SK-N-SH (cell line): ENCODE measurements around the gene WASHC3. TPM values are rescaled to one million over a fixed set of nuclear protein-coding genes. Genes with fewer than 3 reads are reported as not detected.

Experiments used
- CTCF ChIA-PET: fragments of 300-600, 350-600 bp; formaldehyde crosslinking; extraction: SDS; loops from one replicate; lab custom pipeline; 2021; lab: Yijun Ruan, JAX
- POLR2A ChIA-PET: fragments of 350-600 bp; sonication (Branson Sonifier 250); formaldehyde crosslinking; extraction: SDS; loops from one replicate; lab custom pipeline; 2020; ENCODE audit warnings: antibody characterized with exemption, inconsistent platforms; lab: Yijun Ruan, JAX
- DNase-seq: peaks from one replicate; pipeline ENCODE4 v3.0.0; 2012
- H2AFZ ChIP-seq: fragments of 200-600 bp; sonication (generic); 2 replicates; pipeline ENCODE4 v1.8.1; 2016; ENCODE audit warnings: antibody characterized with exemption, mild to moderate bottlenecking, low read depth
- H3F3A ChIP-seq: fragments of 200-600 bp; sonication (generic); replicated peaks from 2 replicates; pipeline ENCODE3; 2016; ENCODE audit warnings: antibody characterized with exemption, mild to moderate bottlenecking; ENCODE audit not compliant: insufficient read depth
- H3K27ac ChIP-seq, 2 experiments: fragments of 200-500 bp in 1 of 2; fragments of 200-600 bp in 1 of 2; sonication (Bioruptor generic) in 1 of 2; sonication (generic), shearing (Covaris generic) in 1 of 2; 2 replicates each; pipeline versions ENCODE4 v1.5.1 to v1.6.1; 2014 to 2016; ENCODE audit warnings: low read depth in 2 of 2, inconsistent platforms in 1 of 2, low read length in 1 of 2, mild to moderate bottlenecking in 1 of 2, mixed read lengths in 1 of 2
- H3K27me3 ChIP-seq: fragments of 200-600 bp; sonication (generic), shearing (Covaris generic); 2 replicates; pipeline ENCODE4 v1.6.1; 2016; ENCODE audit warnings: mixed run types; ENCODE audit not compliant: insufficient read depth
- H3K36me3 ChIP-seq, 2 experiments: fragments of 200-500 bp in 1 of 2; fragments of 200-600 bp in 1 of 2; sonication (Bioruptor generic) in 1 of 2; sonication (generic) in 1 of 2; replicated peaks in 1 of 2; 2 replicates each; pipeline versions ENCODE3 to v1.5.1; 2014 to 2016; ENCODE audit warnings: low read length in 1 of 2, mild to moderate bottlenecking in 1 of 2; ENCODE audit not compliant: insufficient read depth in 2 of 2, control insufficient read depth in 1 of 2
- H3K4me1 ChIP-seq, 2 experiments: fragments of 200-500 bp in 1 of 2; fragments of 200-600 bp in 1 of 2; sonication (Bioruptor generic) in 1 of 2; sonication (generic), shearing (Covaris generic) in 1 of 2; 2 replicates each; pipeline versions ENCODE4 v1.5.1 to v1.6.1; 2014 to 2016; ENCODE audit warnings: low read depth in 1 of 2, low read length in 1 of 2, mixed run types in 1 of 2; ENCODE audit not compliant: insufficient read depth in 2 of 2, control insufficient read depth in 1 of 2
- H3K4me2 ChIP-seq: fragments of 200-600 bp; sonication (generic), shearing (Covaris generic); 2 replicates; pipeline ENCODE4 v1.6.1; 2017; ENCODE audit warnings: mixed run types
- H3K4me3 ChIP-seq, 2 experiments: fragments of 200-500 bp in 1 of 2; fragments of 200-600 bp in 1 of 2; sonication (Bioruptor generic) in 1 of 2; sonication (generic), shearing (Covaris generic) in 1 of 2; 2 replicates each; pipeline versions ENCODE4 v1.5.1 to v1.8.1; 2014 to 2016; ENCODE audit warnings: low read depth in 2 of 2, inconsistent platforms in 1 of 2, low read length in 1 of 2, mild to moderate bottlenecking in 1 of 2, mixed read lengths in 1 of 2, moderate library complexity in 1 of 2
- H3K79me2 ChIP-seq: fragments of 200-600 bp; sonication (generic); 2 replicates; pipeline ENCODE4 v1.8.1; 2017; ENCODE audit warnings: mild to moderate bottlenecking; ENCODE audit not compliant: insufficient read depth
- H3K9ac ChIP-seq: fragments of 200-600 bp; sonication (generic); 2 replicates; pipeline ENCODE4 v1.6.1; 2017; ENCODE audit warnings: mixed run types
- H3K9me2 ChIP-seq: fragments of 200-600 bp; sonication (generic); 2 replicates; pipeline ENCODE4 v1.6.1; 2017; ENCODE audit warnings: mixed run types
- H3K9me3 ChIP-seq: fragments of 200-600 bp; sonication (generic); 2 replicates; pipeline ENCODE4 v1.6.1; 2017; ENCODE audit warnings: mixed run types, mild to moderate bottlenecking, moderate library complexity
- H4K20me1 ChIP-seq: fragments of 200-600 bp; sonication (generic); 2 replicates; pipeline ENCODE4 v1.6.1; 2017; ENCODE audit warnings: mild to moderate bottlenecking, mixed run types; ENCODE audit not compliant: insufficient read depth
- CHD2 ChIP-seq: fragments of 150-350 bp; IDR thresholded peaks from 2 replicates; pipeline ENCODE4 v1.6.1; 2018; ENCODE audit warnings: low read length; ENCODE audit not compliant: partially characterized antibody
- CTCF ChIP-seq: fragments of 200-600 bp; sonication (generic); IDR thresholded peaks from 2 replicates; pipeline ENCODE4 v1.6.1; 2017; ENCODE audit warnings: antibody characterized with exemption, mild to moderate bottlenecking, moderate library complexity
- EP300 ChIP-seq, 2 experiments: IDR thresholded peaks; 2 replicates each; pipeline versions ENCODE4 v1.4.0 to v1.6.1; 2012; ENCODE audit warnings: borderline replicate concordance in 1 of 2, low read depth in 1 of 2, low read length in 1 of 2
- FOXM1 ChIP-seq: IDR thresholded peaks from 2 replicates; pipeline ENCODE4 v1.4.0; 2012; ENCODE audit warnings: low read depth, mild to moderate bottlenecking
- GATA2 ChIP-seq: sonication (generic); formaldehyde crosslinking; IDR thresholded peaks from 2 replicates; pipeline ENCODE4 v1.5.0; 2020; ENCODE audit warnings: mild to moderate bottlenecking, missing genetic modification reagents
- NFIC ChIP-seq: IDR thresholded peaks from 2 replicates; pipeline ENCODE4 v1.4.0; 2012; ENCODE audit warnings: borderline replicate concordance
- PBX3 ChIP-seq: IDR thresholded peaks from 2 replicates; pipeline ENCODE4; 2012
- RAD21 ChIP-seq: IDR thresholded peaks from 2 replicates; pipeline ENCODE4 v1.6.1; 2012; ENCODE audit warnings: mild to moderate bottlenecking, low read length
- RCOR1 ChIP-seq: fragments of 150-350 bp; IDR thresholded peaks from 2 replicates; pipeline ENCODE4 v1.6.1; 2017; ENCODE audit warnings: antibody characterized with exemption, low read length
- RFX5 ChIP-seq: IDR thresholded peaks from 2 replicates; pipeline ENCODE4 v1.6.1; 2012; ENCODE audit warnings: mild to moderate bottlenecking, improper control_type of control experiment, low read length
- SMC3 ChIP-seq: IDR thresholded peaks from 2 replicates; pipeline ENCODE4 v1.6.1; 2012; ENCODE audit warnings: low read depth, low read length, improper control_type of control experiment
- TAF1 ChIP-seq: IDR thresholded peaks from 2 replicates; pipeline ENCODE4 v1.6.1; 2012; ENCODE audit warnings: low read depth, mild to moderate bottlenecking, low read length, moderate library complexity, borderline replicate concordance
- TCF12 ChIP-seq: IDR thresholded peaks from 2 replicates; pipeline ENCODE4 v1.4.0; 2012
- TEAD4 ChIP-seq: IDR thresholded peaks from 2 replicates; pipeline ENCODE4 v1.4.0; 2012; ENCODE audit warnings: mild to moderate bottlenecking, borderline replicate concordance; ENCODE audit not compliant: insufficient read depth
- USF1 ChIP-seq: IDR thresholded peaks from 2 replicates; pipeline ENCODE4 v1.4.0; 2012; ENCODE audit warnings: low read depth, borderline replicate concordance
- YY1 ChIP-seq: IDR thresholded peaks from 2 replicates; pipeline ENCODE4 v1.4.0; 2012; ENCODE audit warnings: low read depth, mild to moderate bottlenecking
- WGBS: methylation state at CpG from one replicate; pipeline ENCODE4 v1.1.6; 2017; ENCODE audit warnings: low lambda C conversion rate; 5-methylcytosine and 5-hydroxymethylcytosine counted together
- polyA plus RNA-seq, 3 experiments: library from polyadenylated mRNA; depleted of rRNA; stranded (reverse); fragments of >200 nt; gene quantifications; 2 replicates each; pipeline ENCODE4 v1.2.3, GENCODE V29; 2012
- TF ChIP-seq, protein P1 (sequence below): IDR thresholded peaks from 2 replicates; pipeline ENCODE4 v1.4.0; 2012; ENCODE audit warnings: low read depth, borderline replicate concordance
- TF ChIP-seq, protein P2 (sequence below): fragments of 150-350 bp; IDR thresholded peaks from 2 replicates; pipeline ENCODE4 v1.6.1; 2016; ENCODE audit warnings: mild to moderate bottlenecking, low read depth, low read length
- TF ChIP-seq, protein P3 (sequence below): IDR thresholded peaks from 2 replicates; pipeline ENCODE4 v1.4.0; 2012; ENCODE audit warnings: low read depth

WASHC3 gene
- polyA plus RNA-seq, 1 of the 3 experiments (the other 2 are of a cell fraction) = 28.5 TPM

GRCh38 chr12:102053062-102053349 is 8.8 kb downstream of the WASHC3 start:
- Histone ChIP-seq H3K9me3 (no peaks in the 10 kb centered on the region), H4K20me1 (no peaks in the 10 kb centered on the region), H3K4me2 (no peak overlapping the region), H3K79me2 (no peaks in the 10 kb centered on the region), H3K9me2 (no peaks in the 10 kb centered on the region), H3K4me3 (no peak overlapping the region), H3K27ac (no peak overlapping the region), H3F3A (no peaks in the 10 kb centered on the region), H2AFZ (no peak overlapping the region), H3K36me3 (peaks cover 46 to 50% of the 10 kb centered on the region in 2 experiments), H3K27me3 (no peaks in the 10 kb centered on the region), H3K4me1 (no peaks in the 10 kb centered on the region; a peak in 1 of 4 replicates), H3K9ac (no peak overlapping the region)
- TF ChIP-seq TEAD4 = no peak
- TF ChIP-seq, protein P1, sequence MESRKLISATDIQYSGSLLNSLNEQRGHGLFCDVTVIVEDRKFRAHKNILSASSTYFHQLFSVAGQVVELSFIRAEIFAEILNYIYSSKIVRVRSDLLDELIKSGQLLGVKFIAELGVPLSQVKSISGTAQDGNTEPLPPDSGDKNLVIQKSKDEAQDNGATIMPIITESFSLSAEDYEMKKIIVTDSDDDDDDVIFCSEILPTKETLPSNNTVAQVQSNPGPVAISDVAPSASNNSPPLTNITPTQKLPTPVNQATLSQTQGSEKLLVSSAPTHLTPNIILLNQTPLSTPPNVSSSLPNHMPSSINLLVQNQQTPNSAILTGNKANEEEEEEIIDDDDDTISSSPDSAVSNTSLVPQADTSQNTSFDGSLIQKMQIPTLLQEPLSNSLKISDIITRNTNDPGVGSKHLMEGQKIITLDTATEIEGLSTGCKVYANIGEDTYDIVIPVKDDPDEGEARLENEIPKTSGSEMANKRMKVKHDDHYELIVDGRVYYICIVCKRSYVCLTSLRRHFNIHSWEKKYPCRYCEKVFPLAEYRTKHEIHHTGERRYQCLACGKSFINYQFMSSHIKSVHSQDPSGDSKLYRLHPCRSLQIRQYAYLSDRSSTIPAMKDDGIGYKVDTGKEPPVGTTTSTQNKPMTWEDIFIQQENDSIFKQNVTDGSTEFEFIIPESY = no peak
- TF ChIP-seq TCF12 = no peak
- TF ChIP-seq TAF1 = no peak
- POLR2A ChIA-PET = no interaction called here
- DNase-seq = no peak
- CTCF ChIA-PET = no interaction called here

GRCh38 chr12:102052192-102053061 is 9.4 kb downstream of the WASHC3 start:
- Histone ChIP-seq H3K9ac (no peak overlapping the region), H2AFZ (no peak overlapping the region), H3K9me3 (no peaks in the 10 kb centered on the region), H3K27ac (no peak overlapping the region), H4K20me1 (no peaks in the 10 kb centered on the region), H3K4me3 (no peak overlapping the region), H3K4me1 (no peaks in the 10 kb centered on the region; a peak in 1 of 4 replicates), H3K9me2 (no peaks in the 10 kb centered on the region), H3K36me3 (peaks cover 47 to 55% of the 10 kb centered on the region in 2 experiments), H3F3A (no peaks in the 10 kb centered on the region), H3K79me2 (no peaks in the 10 kb centered on the region), H3K27me3 (no peaks in the 10 kb centered on the region), H3K4me2 (no peak overlapping the region)
- ChIA-PET POLR2A (no interaction called here), CTCF (interaction anchor here (0.8 kb wide), 1 partner anchor 10 kb away, joined by 3 read pairs; no protein-coding TSS in a partner anchor)
- 100% methylated on average over 4 of the region's 4 CpGs for WGBS
- no peak for DNase-seq
- TF ChIP-seq RFX5 (no peak), SMC3 (no peak), RAD21 (no peak), RCOR1 (no peak), CHD2 (no peak), CTCF (no peak), NFIC (no peak), YY1 (no peak), USF1 (no peak), PBX3 (no peak), EP300 (IDR thresholded peaks at IDR 0.05; ENCODE audit: borderline replicate concordance in 1 of 2, low read depth in 1 of 2, low read length in 1 of 2) (no peak), FOXM1 (no peak), GATA2 (no peak)
- TF ChIP-seq, protein P2, sequence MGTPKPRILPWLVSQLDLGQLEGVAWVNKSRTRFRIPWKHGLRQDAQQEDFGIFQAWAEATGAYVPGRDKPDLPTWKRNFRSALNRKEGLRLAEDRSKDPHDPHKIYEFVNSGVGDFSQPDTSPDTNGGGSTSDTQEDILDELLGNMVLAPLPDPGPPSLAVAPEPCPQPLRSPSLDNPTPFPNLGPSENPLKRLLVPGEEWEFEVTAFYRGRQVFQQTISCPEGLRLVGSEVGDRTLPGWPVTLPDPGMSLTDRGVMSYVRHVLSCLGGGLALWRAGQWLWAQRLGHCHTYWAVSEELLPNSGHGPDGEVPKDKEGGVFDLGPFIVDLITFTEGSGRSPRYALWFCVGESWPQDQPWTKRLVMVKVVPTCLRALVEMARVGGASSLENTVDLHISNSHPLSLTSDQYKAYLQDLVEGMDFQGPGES = no peak
- TF ChIP-seq, protein P3, sequence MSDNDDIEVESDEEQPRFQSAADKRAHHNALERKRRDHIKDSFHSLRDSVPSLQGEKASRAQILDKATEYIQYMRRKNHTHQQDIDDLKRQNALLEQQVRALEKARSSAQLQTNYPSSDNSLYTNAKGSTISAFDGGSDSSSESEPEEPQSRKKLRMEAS = no peak
